Measurements from ENCODE around the gene COL23A1.

COL23A1 gene

GRCh38 chr5:178431782-178432165 is 158.4 kb downstream of the COL23A1 start:
- no peak for DNase-seq

- no peak for DNase-seq
Observed at GRCh38 chr5:178431063-178431781, 159.0 kb downstream of the COL23A1 start.

DNA sequence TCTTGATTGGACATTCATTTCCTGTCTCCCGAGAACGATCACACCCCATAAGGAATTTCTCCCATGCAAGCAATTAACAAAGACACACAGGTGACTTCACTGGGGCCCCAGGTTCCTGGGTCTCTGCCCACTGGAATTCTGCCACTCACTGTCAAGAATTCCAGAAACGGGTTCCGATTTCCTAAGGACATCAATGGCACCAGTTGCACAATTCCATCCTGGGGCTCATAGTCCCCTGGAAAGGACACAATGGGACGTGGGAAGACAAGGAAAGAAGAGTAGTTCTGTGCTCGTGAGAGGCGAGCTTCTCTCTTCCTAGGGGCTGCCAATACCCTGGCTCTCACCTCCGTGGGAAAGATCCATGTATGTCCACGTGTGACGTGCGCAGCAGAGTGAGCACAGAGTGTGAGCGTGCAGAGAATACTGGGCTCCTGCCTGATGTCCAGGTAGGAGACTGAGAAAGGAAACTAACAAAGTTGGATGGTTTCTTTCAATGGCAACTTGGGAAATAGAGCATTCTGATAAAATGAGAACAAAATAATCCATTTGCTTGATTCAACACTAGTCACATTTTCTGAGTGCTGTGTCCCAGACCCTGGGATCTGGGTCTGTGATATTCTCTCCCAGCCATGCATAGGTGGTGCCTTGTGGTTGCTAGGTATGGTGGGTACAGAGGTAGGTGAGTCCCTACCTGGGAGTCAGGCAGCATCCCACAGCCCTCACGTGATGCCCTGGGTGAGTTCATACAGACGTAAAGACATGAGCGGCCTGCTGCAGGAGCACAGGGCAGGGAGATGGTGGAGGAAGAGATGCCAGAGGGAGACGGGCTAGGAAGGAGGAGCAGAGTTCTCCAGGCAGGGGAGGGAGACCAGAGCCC is 159.8 kb downstream of the COL23A1 start:
- no peak for DNase-seq

DNA sequence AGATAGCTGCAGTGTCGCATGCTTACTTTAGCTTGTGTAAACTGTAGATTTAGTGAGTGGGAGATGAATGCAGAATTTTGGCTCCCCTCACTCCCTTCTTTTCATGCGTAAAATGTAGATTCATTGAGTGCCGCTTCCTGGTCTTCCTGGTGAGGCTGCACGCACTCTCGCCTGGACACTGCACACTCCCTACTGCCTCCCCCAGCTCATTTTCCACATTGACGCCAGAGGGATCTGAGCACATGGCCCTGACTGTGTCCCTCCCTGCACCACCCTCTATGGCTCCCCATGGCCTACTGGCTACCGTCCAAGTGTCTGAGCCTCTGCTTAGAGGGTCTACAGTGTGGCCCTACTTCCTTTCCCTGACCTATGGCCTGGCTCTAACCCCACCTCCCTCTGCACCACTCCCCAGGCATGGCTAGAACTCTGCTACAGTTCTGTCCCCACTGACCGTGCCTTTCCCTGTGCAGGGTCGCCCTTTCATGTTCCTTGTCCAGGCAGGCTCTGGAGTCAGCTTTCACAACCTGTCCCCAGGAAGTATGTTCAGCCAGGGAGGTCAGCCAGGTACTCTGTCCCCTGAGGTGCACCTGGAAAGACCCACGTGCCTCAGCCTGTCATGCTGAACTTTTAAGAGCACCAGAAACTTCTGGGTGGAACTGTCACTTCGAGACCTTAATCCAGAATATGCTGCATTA is 160.6 kb downstream of the COL23A1 start:
- DNase-seq: no peak

DNA sequence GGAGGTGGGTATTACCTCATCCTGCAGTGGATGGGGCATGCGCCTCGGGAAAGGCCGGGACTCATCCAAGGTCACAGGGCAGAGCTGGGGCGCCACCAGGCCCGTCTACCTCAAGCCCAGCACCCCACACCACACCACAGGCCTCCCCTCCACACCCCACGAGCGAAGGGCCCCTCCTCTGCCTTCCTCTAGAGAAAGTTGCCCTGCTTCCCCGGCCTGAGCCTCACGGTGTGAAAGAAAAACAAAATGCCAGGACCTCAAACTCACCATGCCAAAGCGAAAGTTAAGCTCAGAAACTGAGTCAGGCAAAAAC is 161.1 kb downstream of the COL23A1 start:
- no peak for DNase-seq

DNA sequence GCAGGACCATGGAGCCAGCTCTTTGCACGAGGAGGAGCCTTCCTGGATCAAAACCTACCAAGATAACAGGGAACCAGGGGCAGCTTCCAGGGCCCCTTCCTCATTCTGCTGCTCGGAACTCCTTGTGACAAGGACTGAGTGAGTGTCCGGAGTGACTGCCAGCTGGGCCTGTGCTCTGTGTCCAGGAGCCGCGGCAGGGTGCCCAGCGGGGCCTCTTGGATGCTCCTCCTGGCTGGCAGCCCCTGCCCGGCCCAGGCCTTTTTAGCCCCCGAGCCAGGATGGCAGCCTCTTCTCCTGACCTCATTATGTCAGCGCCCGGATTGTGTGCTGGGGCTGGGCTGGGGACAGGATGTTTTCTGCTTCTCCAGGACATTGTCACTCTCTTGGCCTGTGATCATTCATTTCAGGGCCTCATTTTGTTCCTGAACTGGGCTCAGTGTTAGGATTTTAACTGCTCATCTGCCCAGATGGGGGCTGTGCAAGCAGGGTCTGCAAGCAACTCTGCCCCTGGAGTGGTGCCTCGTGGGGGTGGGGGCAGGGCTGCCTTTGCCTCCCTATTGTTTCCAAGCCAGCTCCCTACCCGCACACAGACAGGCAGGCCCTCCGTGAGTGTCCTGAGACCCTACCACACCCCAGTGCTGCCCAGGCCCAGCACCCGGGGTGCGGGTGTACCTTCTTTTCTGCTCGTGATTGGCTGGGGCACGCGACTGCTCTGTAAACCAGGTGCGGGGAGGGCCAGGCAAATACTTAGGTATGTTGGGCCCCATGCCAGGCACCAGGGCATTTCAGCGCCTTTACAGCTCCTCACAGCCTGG is 161.6 kb downstream of the COL23A1 start:
- no peak for DNase-seq

- DNase-seq: no peak
Observed at GRCh38 chr5:178427576-178428197, 162.5 kb downstream of the COL23A1 start.

DNA sequence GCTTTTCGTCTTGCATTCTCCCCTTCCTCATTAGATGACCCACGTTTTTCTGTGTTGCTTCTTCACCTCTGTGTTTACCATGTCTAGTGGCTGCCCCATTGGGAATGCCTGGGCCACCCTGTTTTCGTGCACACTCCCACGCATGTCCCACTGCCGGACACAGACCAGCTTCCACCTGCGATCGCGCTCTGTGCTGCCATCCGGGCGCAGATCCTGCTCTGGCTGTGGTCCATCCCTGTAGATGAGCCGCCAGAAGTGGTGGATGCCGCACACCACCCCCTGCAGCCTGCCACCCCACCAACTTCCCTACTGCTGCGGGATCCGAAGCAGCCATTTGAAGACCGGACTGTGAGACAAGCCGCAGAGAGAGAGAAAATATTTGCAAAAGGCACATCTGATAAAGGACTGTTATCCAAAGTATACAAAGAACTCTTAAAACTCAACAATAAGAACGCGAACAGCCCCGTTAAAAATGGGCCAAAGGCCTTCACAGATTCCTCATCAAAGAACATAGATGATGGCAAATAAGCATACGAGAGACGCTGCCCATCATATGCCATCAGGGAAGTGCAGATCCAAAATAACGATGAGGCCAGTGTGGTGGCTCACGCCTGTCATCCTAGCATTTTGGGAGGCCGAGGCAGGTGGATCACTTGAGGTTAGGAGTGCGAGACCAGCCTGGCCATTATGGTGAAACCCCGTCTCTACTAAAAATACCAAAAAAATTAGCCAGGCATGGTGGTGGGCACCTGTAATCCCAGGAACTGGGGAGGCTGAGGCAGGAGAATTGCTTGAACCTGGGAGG is 163.7 kb downstream of the COL23A1 start:
- DNase-seq: peak; percentile 9

DNA sequence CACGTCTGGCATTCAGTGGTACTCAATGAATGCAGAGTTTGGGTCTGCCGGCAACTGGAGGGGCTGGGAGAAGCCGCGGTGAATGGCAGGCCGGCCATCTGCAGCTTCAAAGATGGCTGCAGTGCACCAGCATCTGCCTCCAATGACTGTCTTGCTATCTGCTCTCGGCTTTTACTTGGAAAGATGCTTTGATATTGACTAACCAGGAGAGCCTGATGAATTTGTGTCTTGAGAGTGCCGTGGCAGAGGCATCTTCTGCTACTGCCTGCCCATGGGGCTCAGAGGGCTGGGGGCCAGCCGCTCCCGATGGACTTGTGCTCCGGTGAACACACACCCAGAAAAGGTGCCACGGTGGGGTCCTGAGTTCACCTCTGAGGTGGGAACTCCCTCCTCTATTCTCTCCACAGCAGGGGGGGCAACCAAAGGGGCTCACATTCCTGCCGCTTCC is 164.5 kb downstream of the COL23A1 start:
- peak; percentile 25 for DNase-seq

- no peak for DNase-seq
Observed at GRCh38 chr5:178424810-178425177, 165.4 kb downstream of the COL23A1 start.

- no peak for DNase-seq
Observed at GRCh38 chr5:178423901-178424809, 166.0 kb downstream of the COL23A1 start.

DNA sequence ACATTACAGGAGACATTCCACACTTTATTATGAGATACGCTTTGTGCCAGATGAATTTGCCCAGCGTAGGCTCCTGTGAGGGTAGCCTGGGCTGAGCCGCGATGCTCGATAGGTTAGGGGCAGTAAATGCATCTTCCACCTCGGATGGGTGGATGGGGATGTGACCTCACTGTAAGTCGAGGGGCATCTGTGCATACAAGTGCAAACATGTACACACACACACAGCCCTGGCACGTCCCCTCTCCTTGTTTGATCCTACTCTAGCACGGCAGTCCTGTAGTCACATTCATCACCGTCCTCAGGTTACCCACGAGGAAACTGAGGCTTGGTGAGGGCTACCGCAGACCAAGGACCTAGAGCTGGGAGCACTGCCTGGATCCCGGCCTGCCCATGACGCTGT is 166.8 kb downstream of the COL23A1 start:
- no peak for DNase-seq

- DNase-seq: no peak
Observed at GRCh38 chr5:178422400-178422775, 167.8 kb downstream of the COL23A1 start.

DNA sequence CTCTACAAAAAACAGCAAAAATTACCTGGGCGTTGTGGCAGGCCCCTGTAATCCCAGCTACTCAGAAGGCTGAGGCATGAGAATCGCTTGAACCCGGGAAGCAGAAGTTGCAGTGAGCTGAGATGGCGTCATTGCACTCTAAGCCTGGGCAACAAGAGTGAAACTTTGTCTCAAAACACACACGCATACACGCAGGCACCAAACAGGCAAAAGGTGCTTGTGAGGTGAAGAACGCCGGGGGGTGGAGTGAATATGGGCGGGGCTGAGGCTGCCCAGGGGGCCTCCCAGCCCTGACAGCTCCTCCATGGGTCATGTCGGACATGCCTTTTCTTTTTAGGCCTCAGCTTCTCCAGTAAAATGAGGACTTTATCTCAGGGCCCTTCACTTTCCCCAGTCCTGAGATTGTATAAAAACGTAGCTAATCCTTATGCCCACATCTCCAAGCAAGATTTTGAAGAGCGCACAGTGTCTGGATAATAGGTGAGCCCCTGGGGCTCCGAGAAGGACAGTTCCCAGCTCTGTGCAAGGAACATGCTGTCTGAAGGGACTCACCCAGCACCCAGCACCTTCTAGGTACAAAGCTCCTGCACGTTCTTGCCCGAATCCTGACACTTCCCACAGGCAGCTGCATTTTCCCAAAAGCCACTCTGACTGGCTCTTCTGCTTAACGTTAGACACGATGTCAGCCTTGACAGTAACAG is 168.3 kb downstream of the COL23A1 start:
- no peak for DNase-seq

DNA sequence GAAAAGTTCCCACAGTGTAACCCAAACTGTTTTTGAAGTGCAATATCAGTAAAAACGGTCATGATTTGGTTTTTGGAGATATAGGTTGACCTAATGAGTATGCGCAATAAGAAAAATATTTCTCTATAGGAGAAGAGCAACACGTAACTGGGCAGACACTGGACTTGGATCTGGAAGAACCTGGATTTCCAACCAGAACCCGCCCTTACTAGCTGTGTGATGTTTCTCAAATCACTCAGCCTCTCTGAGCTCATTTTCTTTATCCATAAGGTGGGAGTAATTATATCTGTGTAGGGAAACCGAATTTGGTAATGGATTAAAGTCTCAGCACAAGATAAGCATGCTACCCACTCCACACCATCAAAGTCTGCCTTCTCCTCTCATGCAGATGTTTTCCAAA is 169.1 kb downstream of the COL23A1 start:
- DNase-seq: no peak

- DNase-seq: no peak
Observed at GRCh38 chr5:178420354-178420781, 169.8 kb downstream of the COL23A1 start.

DNA sequence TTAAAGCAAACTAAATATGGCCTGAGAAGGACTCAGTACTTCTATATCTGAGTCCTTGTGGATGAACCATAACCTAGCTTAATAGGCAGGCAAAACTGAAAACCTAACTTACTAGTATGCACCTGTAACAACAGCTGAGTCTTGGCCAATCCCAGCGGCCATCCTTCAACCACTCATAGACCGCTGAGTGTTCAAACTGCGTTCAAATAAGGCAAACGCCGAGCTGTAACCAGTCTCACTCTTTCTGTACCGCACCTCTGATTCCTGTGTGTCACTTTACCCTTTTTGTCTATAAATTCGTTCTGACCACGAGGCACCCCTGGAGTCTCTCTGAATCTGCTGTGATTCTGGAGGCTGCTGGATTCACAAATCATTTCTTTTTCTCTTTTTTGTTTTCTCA is 170.5 kb downstream of the COL23A1 start:
- DNase-seq: no peak

GRCh38 chr5:178419196-178419595 is 171.0 kb downstream of the COL23A1 start:
- no peak for DNase-seq

DNA sequence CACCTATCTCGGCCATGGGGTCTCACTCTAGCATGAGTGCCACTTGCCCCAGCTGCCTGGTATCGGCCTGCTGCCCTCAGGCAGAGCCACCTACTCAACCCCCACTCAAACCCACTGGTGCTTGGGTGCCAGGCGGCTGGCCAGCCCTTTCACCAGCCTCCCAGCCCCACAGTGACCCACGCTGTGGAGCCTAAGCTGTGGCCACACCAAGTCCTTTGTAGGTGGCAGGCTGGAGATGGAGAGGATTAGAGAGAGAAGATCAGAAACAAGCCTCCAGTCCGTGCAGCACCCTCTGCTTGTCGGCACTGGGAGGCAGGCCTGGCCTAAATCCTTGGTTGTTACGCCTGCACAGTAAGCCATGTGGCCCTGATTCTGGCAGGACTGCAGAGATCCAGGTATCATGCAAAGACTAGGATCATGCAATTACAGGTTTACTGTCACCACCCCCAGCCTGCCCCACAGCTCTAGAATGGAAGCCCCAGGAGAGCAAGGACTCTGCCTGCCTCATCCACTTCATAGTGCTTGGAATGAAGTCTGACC is 171.7 kb downstream of the COL23A1 start:
- DNase-seq: no peak

GRCh38 chr5:178418031-178418430 is 172.2 kb downstream of the COL23A1 start:
- no peak for DNase-seq

All from activated CD4-positive, CD25-positive, alpha-beta regulatory T cell treated with anti-CD3 and anti-CD28 coated beads, Interleukin-2, amount 50 U/mL, for 72 hours (primary cell).